GM23338 (cell line): ENCODE results near the gene ALPL. TPM values are rescaled to one million over a fixed set of nuclear protein-coding genes. Genes with fewer than 3 reads are reported as not detected.

ENCODE experiments used
- ATAC-seq: fragments of 200-7000 bp; cut with Tn5 transposase; 3 replicates; pipeline ENCODE4 v1.9.1; 2020
- DNase-seq: peaks from one replicate; pipeline ENCODE4 v3.0.0-alpha.2; 2015; ENCODE audit warnings: low spot score
- H2AFZ ChIP-seq: fragments of 200-600 bp; sonication (generic); 2 replicates; pipeline ENCODE4 v1.8.0; 2016; ENCODE audit warnings: antibody characterized with exemption, mild to moderate bottlenecking, moderate library complexity
- H3F3A ChIP-seq: fragments of 200-600 bp; sonication (generic); replicated peaks from 2 replicates; pipeline ENCODE4 v1.8.0; 2017; ENCODE audit warnings: antibody characterized with exemption, mixed run types, low read depth
- H3K27ac ChIP-seq: fragments of 200-600 bp; sonication (generic); 2 replicates; pipeline ENCODE4 v1.6.1; 2016; ENCODE audit warnings: low read depth
- H3K27me3 ChIP-seq: fragments of 200-600 bp; sonication (generic); 2 replicates; pipeline ENCODE4 v1.8.0; 2016; ENCODE audit warnings: mild to moderate bottlenecking, mixed run types, moderate library complexity; ENCODE audit not compliant: insufficient read depth
- H3K36me3 ChIP-seq: fragments of 200-600 bp; sonication (generic); 2 replicates; pipeline ENCODE4 v1.8.0; 2016; ENCODE audit warnings: mild to moderate bottlenecking; ENCODE audit not compliant: insufficient read depth
- H3K4me1 ChIP-seq: fragments of 200-600 bp; sonication (generic); 2 replicates; pipeline ENCODE4 v1.8.0; 2016; ENCODE audit warnings: mild to moderate bottlenecking, moderate library complexity; ENCODE audit not compliant: insufficient read depth
- H3K4me2 ChIP-seq: fragments of 200-600 bp; sonication (generic); 2 replicates; pipeline ENCODE4 v1.7.1; 2017; ENCODE audit warnings: mixed run types
- H3K4me3 ChIP-seq: fragments of 200-600 bp; sonication (generic); 2 replicates; pipeline ENCODE4 v1.6.1; 2016; ENCODE audit warnings: mixed run types
- H3K79me2 ChIP-seq: fragments of 200-600 bp; sonication (generic); replicated peaks from 2 replicates; pipeline ENCODE4 v1.8.0; 2017; ENCODE audit warnings: mild to moderate bottlenecking; ENCODE audit not compliant: insufficient read depth
- H3K9me2 ChIP-seq: fragments of 200-600 bp; sonication (generic); 2 replicates; pipeline ENCODE4 v1.8.0; 2017; ENCODE audit not compliant: insufficient read depth
- H4K20me1 ChIP-seq: fragments of 200-600 bp; sonication (generic); replicated peaks from 2 replicates; pipeline ENCODE4 v1.8.0; 2017; ENCODE audit warnings: mild to moderate bottlenecking; ENCODE audit not compliant: insufficient read depth
- H3K27ac Mint-ChIP-seq: 2 replicates; pipeline ENCODE4 v1.8.0; 2020; ENCODE audit warnings: inconsistent platforms, mild to moderate bottlenecking, moderate library complexity, mixed read lengths
- H3K27me3 Mint-ChIP-seq: 3 replicates; pipeline ENCODE4 v1.8.0; 2022; ENCODE audit warnings: low read depth, mild to moderate bottlenecking, moderate library complexity, mixed read lengths, inconsistent platforms; ENCODE audit not compliant: insufficient read depth, poor library complexity
- H3K36me3 Mint-ChIP-seq: 3 replicates; pipeline ENCODE4 v1.8.0; 2021; ENCODE audit warnings: low read depth, mild to moderate bottlenecking, inconsistent platforms, moderate library complexity, mixed read lengths
- H3K4me1 Mint-ChIP-seq: 3 replicates; pipeline ENCODE4 v1.8.0; 2020; ENCODE audit warnings: mild to moderate bottlenecking, inconsistent platforms, mixed read lengths
- H3K4me3 Mint-ChIP-seq: 3 replicates; pipeline ENCODE4 v1.8.0; 2021; ENCODE audit warnings: moderate library complexity, mild to moderate bottlenecking, inconsistent platforms, mixed read lengths
- H3K9me3 Mint-ChIP-seq: 3 replicates; pipeline ENCODE4 v1.8.0; 2020; ENCODE audit warnings: moderate library complexity, mild to moderate bottlenecking, inconsistent platforms, mixed read lengths
- CTCF ChIP-seq, 2 experiments: fragments of 200-600 bp in 1 of 2; sonication (generic) in 1 of 2; conservative IDR thresholded peaks; 2 replicates each; pipeline versions ENCODE4 v1.5.1 to v1.6.1; 2016 to 2017; ENCODE audit warnings: antibody characterized with exemption in 2 of 2, low read depth in 2 of 2, mild to moderate bottlenecking in 2 of 2, moderate library complexity in 1 of 2
- EZH2 ChIP-seq: fragments of 200-600 bp; sonication (generic); IDR thresholded peaks from one replicate; pipeline ENCODE4 v1.8.0; 2017; ENCODE audit warnings: antibody characterized with exemption, mild to moderate bottlenecking, low read depth; ENCODE audit not compliant: unreplicated experiment
- JUNB ChIP-seq: IDR thresholded peaks from one replicate; pipeline ENCODE4 v1.6.1; 2016; ENCODE audit warnings: antibody characterized with exemption; ENCODE audit not compliant: unreplicated experiment
- NANOG ChIP-seq: IDR thresholded peaks from 2 replicates; pipeline ENCODE4 v1.6.1; 2016; ENCODE audit warnings: antibody characterized with exemption, borderline replicate concordance
- ZNF114 ChIP-seq: fragments of 250-450 bp; sonication (Bioruptor Pico); IDR thresholded peaks from 2 replicates; pipeline ENCODE4 v1.5.0; 2020; ENCODE audit warnings: mild to moderate bottlenecking, moderate library complexity
- ZNF462 ChIP-seq: fragments of 250-450 bp; sonication (Bioruptor Pico); IDR thresholded peaks from 2 replicates; pipeline ENCODE4 v1.5.0; 2020; ENCODE audit warnings: mild to moderate bottlenecking, moderate library complexity
- polyA plus RNA-seq: library from polyadenylated mRNA; unstranded; fragments of >200 nt; fragmentation: Nextera tagmentation; extraction: Ambion mirVana; gene quantifications from 2 replicates; pipeline ENCODE4 v1.2.1, GENCODE V29; 2016
- total RNA-seq: library from RNA; depleted of rRNA; stranded (reverse); fragments of >200 nt; shearing (Covaris generic); gene quantifications from 2 replicates; pipeline ENCODE4 v1.2.3, GENCODE V29; 2014
- TF ChIP-seq, protein P1 (sequence below): IDR thresholded peaks from one replicate; pipeline ENCODE4 v1.6.1; 2018; ENCODE audit warnings: antibody characterized with exemption; ENCODE audit not compliant: unreplicated experiment
- TF ChIP-seq, protein P2 (sequence below): IDR thresholded peaks from 2 replicates; pipeline ENCODE4 v1.6.1; 2016; ENCODE audit warnings: antibody characterized with exemption

Gene ALPL
- total and polyA plus RNA-seq, 2 experiments from 2014 or later: 116 to 187 TPM

GRCh38 chr1:21472861-21473260 lies 36.4 kb upstream of the ALPL start:
- Histone ChIP-seq H2AFZ (no peak overlapping the region), H3K27me3 (no peaks in the 10 kb centered on the region), H3K9me2 (no peaks in the 10 kb centered on the region), H3K79me2 (no peaks in the 10 kb centered on the region), H3F3A (no peaks in the 10 kb centered on the region), H3K4me3 (no peak overlapping the region), H3K4me1 (peaks cover 10% of the 10 kb centered on the region; the same call in 1 of the 2 replicates), H4K20me1 (no peaks in the 10 kb centered on the region), H3K36me3 (no peaks in the 10 kb centered on the region), H3K27ac (no peak overlapping the region), H3K4me2 (no peak overlapping the region)
- Mint-ChIP-seq H3K27me3 (peaks cover 3% of the 10 kb centered on the region), H3K36me3 (peaks cover 4% of the 10 kb centered on the region), H3K4me1 (peaks cover 23% of the 10 kb centered on the region), H3K4me3 (no peak overlapping the region), H3K27ac (no peak overlapping the region), H3K9me3 (no peaks in the 10 kb centered on the region)
- DNase-seq (no peak), ATAC-seq (no peak)
- TF ChIP-seq, protein P1, sequence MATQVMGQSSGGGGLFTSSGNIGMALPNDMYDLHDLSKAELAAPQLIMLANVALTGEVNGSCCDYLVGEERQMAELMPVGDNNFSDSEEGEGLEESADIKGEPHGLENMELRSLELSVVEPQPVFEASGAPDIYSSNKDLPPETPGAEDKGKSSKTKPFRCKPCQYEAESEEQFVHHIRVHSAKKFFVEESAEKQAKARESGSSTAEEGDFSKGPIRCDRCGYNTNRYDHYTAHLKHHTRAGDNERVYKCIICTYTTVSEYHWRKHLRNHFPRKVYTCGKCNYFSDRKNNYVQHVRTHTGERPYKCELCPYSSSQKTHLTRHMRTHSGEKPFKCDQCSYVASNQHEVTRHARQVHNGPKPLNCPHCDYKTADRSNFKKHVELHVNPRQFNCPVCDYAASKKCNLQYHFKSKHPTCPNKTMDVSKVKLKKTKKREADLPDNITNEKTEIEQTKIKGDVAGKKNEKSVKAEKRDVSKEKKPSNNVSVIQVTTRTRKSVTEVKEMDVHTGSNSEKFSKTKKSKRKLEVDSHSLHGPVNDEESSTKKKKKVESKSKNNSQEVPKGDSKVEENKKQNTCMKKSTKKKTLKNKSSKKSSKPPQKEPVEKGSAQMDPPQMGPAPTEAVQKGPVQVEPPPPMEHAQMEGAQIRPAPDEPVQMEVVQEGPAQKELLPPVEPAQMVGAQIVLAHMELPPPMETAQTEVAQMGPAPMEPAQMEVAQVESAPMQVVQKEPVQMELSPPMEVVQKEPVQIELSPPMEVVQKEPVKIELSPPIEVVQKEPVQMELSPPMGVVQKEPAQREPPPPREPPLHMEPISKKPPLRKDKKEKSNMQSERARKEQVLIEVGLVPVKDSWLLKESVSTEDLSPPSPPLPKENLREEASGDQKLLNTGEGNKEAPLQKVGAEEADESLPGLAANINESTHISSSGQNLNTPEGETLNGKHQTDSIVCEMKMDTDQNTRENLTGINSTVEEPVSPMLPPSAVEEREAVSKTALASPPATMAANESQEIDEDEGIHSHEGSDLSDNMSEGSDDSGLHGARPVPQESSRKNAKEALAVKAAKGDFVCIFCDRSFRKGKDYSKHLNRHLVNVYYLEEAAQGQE: no peak
- TF ChIP-seq JUNB (no peak), ZNF114 (CRISPR knock-in tag) (no peak), CTCF (conservative IDR thresholded peaks at IDR 0.05; ENCODE audit: low read depth in 2 of 2) (no peak), ZNF462 (CRISPR knock-in tag) (no peak), NANOG (no peak), EZH2 (no peak)
- TF ChIP-seq, protein P2, sequence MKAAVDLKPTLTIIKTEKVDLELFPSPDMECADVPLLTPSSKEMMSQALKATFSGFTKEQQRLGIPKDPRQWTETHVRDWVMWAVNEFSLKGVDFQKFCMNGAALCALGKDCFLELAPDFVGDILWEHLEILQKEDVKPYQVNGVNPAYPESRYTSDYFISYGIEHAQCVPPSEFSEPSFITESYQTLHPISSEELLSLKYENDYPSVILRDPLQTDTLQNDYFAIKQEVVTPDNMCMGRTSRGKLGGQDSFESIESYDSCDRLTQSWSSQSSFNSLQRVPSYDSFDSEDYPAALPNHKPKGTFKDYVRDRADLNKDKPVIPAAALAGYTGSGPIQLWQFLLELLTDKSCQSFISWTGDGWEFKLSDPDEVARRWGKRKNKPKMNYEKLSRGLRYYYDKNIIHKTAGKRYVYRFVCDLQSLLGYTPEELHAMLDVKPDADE: no peak
